Gastrocnemius medialis (tissue), 4 donors: Measurements from ENCODE around the gene FLII. TPM values are rescaled to one million over a fixed set of nuclear protein-coding genes. Genes with fewer than 3 reads are reported as not detected.

Source experiments
- ATAC-seq, 2 donors: fragments of 150-250 bp; one replicate each; pipeline ENCODE4 v1.9.1; 2016
- DNase-seq, 2 donors: peaks; one replicate each; pipeline ENCODE4 v3.0.0-alpha.2; 2019
- H3K27ac ChIP-seq, 4 donors: fragments of 200-600 bp; sonication (generic); 1 replicate in 1 of 4; 2 replicates in 3 of 4; pipeline ENCODE4 v1.5.1; 2016 to 2018; ENCODE audit warnings: mild to moderate bottlenecking in 2 of 4, moderate library complexity in 1 of 4
- H3K27me3 ChIP-seq, 3 donors: fragments of 200-600 bp; sonication (generic) in 2 of 3; 1 replicate in 1 of 3; 2 replicates in 2 of 3; pipeline versions ENCODE4 v1.5.1 to v1.6.0; 2016 to 2019; ENCODE audit warnings: mild to moderate bottlenecking in 1 of 3, moderate library complexity in 1 of 3
- H3K36me3 ChIP-seq, 2 donors: fragments of 200-600 bp; sonication (generic) in 1 of 2; one replicate each; pipeline ENCODE4 v1.5.1; 2017 to 2018
- H3K4me1 ChIP-seq, 2 donors: fragments of 200-600 bp; sonication (generic) in 1 of 2; one replicate each; pipeline ENCODE4 v1.5.1; 2016 to 2017; ENCODE audit warnings: mild to moderate bottlenecking in 2 of 2
- H3K4me3 ChIP-seq, 4 donors: fragments of 200-600 bp; sonication (generic) in 3 of 4; 1 replicate in 1 of 4; 2 replicates in 3 of 4; pipeline ENCODE4 v1.5.1; 2016 to 2019; ENCODE audit warnings: mild to moderate bottlenecking in 2 of 4
- H3K9me3 ChIP-seq, 3 donors: fragments of 200-600 bp; sonication (generic) in 2 of 3; 1 replicate in 1 of 3; 2 replicates in 2 of 3; pipeline ENCODE4 v1.5.1; 2016 to 2019
- POLR2A ChIP-seq, 2 donors: fragments of 450-650 bp; IDR thresholded peaks; one replicate each; pipeline ENCODE4 v1.6.1; 2017; ENCODE audit warnings: antibody characterized with exemption in 2 of 2, mild to moderate bottlenecking in 2 of 2, moderate library complexity in 2 of 2
- in situ Hi-C, 4 donors: fragments of 200-750 bp; cut with MboI; loops; one replicate each; pipeline versions ENCODE4 v1.15.0 to v1.8.0; 2017; ENCODE audit warnings: low sequenced_read_pairs in 4 of 4
- intact Hi-C: fragments of 100-400 bp; cut with DNase I; formaldehyde crosslinking; loops from one replicate; pipeline ENCODE4 v1.15.1; 2023; ENCODE audit warnings: low total_unique reads
- total RNA-seq, 4 donors: library from RNA; depleted of rRNA; stranded (reverse); fragments of >200 nt; gene quantifications; one replicate each; pipeline versions ENCODE4 v1.1.0 to v1.2.3, GENCODE V29; 2016
- TF ChIP-seq, protein P1 (sequence below), 5 experiments: fragments of 450-650 bp in 3 of 5; fragments of 200-600 bp in 2 of 5; sonication (generic) in 2 of 5; IDR thresholded peaks in 4 of 5; conservative IDR thresholded peaks in 1 of 5; 1 replicate in 4 of 5; 2 replicates in 1 of 5; pipeline ENCODE4 v1.5.1; 2016 to 2019; ENCODE audit warnings: antibody characterized with exemption in 5 of 5, mild to moderate bottlenecking in 3 of 5, moderate library complexity in 3 of 5

The FLII gene
- total RNA-seq, 4 donors from 2014 or later: 600 to 752 (median 681) TPM

DNA sequence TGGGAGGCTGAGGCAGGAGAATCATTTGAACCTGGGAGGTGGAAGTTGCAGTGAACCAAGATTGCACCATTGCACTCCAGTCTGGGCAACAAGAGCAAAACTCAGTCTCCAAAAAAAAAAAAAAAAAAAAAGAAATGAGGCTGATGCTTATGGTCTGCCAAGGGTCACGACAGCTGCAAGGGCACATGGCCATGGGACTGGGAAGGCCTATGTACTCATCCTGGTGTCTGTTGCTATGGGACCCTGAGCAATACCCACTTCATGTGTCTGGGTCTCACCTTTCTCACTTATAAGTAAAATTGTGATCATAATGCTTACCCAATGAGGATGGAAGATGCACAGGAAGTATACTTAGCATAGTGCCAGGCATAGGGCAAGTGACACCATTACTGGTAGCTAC, 18.5 kb upstream of the FLII start:
- in situ Hi-C loops: no loop called here
- no peaks in the 10 kb centered on the region for H3K4me1 ChIP-seq
- no peak overlapping the region for H3K4me3 ChIP-seq
- H3K27me3 ChIP-seq: no peaks in the 10 kb centered on the region
- peak in 1 of 2 donors; percentile 40 for ATAC-seq
- no peak for TF ChIP-seq POLR2A (IDR thresholded peaks at IDR 0.05)
- TF ChIP-seq, protein P1, sequence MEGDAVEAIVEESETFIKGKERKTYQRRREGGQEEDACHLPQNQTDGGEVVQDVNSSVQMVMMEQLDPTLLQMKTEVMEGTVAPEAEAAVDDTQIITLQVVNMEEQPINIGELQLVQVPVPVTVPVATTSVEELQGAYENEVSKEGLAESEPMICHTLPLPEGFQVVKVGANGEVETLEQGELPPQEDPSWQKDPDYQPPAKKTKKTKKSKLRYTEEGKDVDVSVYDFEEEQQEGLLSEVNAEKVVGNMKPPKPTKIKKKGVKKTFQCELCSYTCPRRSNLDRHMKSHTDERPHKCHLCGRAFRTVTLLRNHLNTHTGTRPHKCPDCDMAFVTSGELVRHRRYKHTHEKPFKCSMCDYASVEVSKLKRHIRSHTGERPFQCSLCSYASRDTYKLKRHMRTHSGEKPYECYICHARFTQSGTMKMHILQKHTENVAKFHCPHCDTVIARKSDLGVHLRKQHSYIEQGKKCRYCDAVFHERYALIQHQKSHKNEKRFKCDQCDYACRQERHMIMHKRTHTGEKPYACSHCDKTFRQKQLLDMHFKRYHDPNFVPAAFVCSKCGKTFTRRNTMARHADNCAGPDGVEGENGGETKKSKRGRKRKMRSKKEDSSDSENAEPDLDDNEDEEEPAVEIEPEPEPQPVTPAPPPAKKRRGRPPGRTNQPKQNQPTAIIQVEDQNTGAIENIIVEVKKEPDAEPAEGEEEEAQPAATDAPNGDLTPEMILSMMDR (IDR thresholded peaks at IDR 0.05 in 4 of 5, conservative IDR thresholded peaks at IDR 0.05 in 1 of 5): no peak
- no peak overlapping the region for H3K27ac ChIP-seq
- no peak for DNase-seq
- H3K36me3 ChIP-seq: peaks cover 0 to 59% of the 10 kb centered on the region in 2 donors
- no peaks in the 10 kb centered on the region for H3K9me3 ChIP-seq
- intact Hi-C loops: no loop called here

DNA sequence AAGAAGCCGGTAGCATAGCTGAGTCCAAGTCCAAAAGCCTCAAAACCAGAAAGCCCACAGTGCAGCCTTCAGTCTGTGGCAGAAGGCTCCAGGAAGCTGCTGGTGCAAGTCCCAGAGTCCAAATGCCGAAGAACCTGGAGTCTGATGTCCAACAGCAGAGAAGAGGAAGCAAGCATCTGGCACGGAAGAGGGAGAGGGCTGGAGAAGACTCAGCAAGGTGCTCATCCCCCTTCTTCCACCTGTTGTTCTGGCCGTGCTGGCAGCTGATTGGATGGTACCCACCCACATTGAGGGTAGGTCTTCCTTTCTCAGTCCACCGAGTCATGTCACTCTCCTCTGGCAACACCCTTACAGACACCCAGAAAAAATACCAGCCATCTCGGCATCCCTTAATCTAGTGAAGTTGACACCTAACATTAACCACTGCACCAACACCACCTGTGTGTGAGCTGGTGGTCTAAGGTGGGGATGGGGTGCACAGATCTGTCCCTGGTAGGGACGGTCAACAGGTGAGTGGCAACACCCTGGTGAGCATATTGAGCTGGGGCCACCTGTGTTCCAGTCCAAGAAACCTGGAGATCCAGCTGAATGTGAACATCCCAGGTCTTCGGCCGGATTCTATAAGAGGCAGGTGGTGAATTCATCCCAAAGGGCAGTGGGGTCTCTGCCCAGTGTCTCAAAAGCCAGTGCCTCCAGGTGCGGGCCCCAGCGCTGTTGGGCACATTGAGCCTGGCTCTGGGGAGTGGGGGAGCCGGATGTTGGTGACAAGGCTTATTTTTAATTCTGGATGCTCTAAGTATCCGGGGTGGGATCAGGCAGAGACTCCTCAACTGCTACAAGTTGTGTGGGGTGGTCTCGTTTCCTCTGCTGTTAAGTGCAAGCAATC, 11.8 kb upstream of the FLII start:
- no peak for DNase-seq
- H3K27me3 ChIP-seq: no peaks in the 10 kb centered on the region
- H3K9me3 ChIP-seq: no peaks in the 10 kb centered on the region
- no peaks in the 10 kb centered on the region for H3K4me1 ChIP-seq
- intact Hi-C loops (no loop called here), in situ Hi-C loops (no loop called here)
- TF ChIP-seq, protein P1 (IDR thresholded peaks at IDR 0.05 in 4 of 5, conservative IDR thresholded peaks at IDR 0.05 in 1 of 5): no peak
- no peak for TF ChIP-seq POLR2A (IDR thresholded peaks at IDR 0.05)
- H3K27ac ChIP-seq: no peak overlapping the region
- peaks cover 0 to 17% of the 10 kb centered on the region in 2 donors for H3K36me3 ChIP-seq
- no peak for ATAC-seq
- no peak overlapping the region for H3K4me3 ChIP-seq

DNA sequence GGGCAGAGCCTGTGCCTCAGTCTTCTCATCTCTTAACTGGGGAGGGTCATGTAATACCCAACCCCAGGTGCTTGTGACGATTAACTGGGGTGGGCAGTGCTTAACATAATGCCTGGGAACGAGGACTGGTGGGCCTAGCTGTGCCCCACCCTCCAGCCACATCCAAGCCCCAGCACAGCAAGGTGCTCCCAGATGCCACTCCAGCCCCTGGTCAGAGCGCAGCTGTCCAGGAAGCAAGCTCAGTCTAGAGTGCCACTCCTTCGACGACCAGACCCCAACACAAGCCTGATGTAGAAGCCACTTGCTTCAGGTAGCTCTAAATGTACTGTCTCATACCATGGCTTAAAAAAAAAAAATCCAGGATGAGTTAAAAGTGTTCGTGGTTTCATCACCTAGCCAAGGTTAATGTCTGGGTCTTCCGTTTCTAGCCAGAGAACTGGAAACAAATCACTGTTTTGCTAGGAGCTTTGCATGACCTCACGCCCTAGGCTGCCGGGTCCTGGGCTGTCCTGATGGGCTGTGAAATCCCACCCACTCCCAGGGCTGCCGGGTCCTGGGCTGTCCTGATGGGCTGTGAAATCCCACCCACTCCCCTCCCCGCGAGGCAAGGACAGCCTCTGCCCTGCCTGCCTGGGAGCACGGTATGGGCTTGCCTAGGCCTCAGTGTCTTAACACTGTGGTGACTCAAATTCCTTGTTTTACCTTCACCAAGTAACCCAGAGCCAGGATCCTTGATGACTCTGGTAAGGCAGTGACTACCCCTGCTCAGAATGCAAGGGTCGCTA, 9.6 kb upstream of the FLII start:
- H3K4me1 ChIP-seq: peaks cover 6 to 9% of the 10 kb centered on the region in 2 donors
- intact Hi-C loops (no loop called here), in situ Hi-C loops (loop anchor here in 1 of 4 donors (10.0 kb wide), 1 partner anchor 47 kb away; the partner anchor contains the start of genes SMCR8 and TOP3A)
- no peaks in the 10 kb centered on the region for H3K27me3 ChIP-seq
- DNase-seq (no peak), ATAC-seq (no peak)
- no peak overlapping the region for H3K27ac ChIP-seq
- peaks cover 0 to 31% of the 10 kb centered on the region in 2 donors for H3K36me3 ChIP-seq
- H3K9me3 ChIP-seq: no peaks in the 10 kb centered on the region
- TF ChIP-seq, protein P1 (IDR thresholded peaks at IDR 0.05 in 4 of 5, conservative IDR thresholded peaks at IDR 0.05 in 1 of 5): no peak
- TF ChIP-seq POLR2A (IDR thresholded peaks at IDR 0.05): no peak
- no peak overlapping the region for H3K4me3 ChIP-seq

DNA sequence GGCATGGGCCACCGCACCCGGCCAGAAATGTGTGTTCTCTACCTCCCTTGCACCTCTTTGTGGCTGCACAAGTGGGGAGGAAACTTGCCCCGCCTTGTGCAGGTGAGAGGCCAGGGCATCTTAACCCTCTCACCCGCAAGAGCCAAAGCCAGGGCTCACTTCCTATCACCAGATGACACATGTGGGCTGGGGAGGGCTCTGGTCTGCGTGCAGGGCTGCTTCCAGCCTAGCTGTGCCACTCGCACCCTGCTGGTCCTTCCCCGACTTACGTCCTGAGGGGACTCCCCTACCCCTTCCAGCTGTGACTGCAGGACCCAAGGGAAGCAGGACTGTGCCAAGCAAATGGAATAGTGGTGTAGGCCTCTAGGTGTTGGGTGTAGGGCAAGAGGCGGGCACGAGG, 8.8 kb upstream of the FLII start:
- ATAC-seq (no peak), DNase-seq (no peak)
- intact Hi-C loops: no loop called here
- peaks cover 0 to 34% of the 10 kb centered on the region in 2 donors for H3K36me3 ChIP-seq
- peaks cover 13 to 17% of the 10 kb centered on the region in 2 donors for H3K4me1 ChIP-seq
- no peaks in the 10 kb centered on the region for H3K9me3 ChIP-seq
- no peak for TF ChIP-seq POLR2A (IDR thresholded peaks at IDR 0.05)
- TF ChIP-seq, protein P1 (IDR thresholded peaks at IDR 0.05 in 4 of 5, conservative IDR thresholded peaks at IDR 0.05 in 1 of 5): no peak
- H3K27ac ChIP-seq: no peak overlapping the region
- H3K4me3 ChIP-seq: no peak overlapping the region
- in situ Hi-C loops: loop anchor here in 1 of 4 donors (10.0 kb wide), 1 partner anchor 47 kb away; the partner anchor contains the start of genes SMCR8 and TOP3A
- H3K27me3 ChIP-seq: no peaks in the 10 kb centered on the region
